Measurements from ENCODE around the gene ARID3A. TPM values are rescaled to one million over a fixed set of nuclear protein-coding genes. Genes with fewer than 3 reads are reported as not detected.
A peak's percentile ranks its signal among the peaks of the same experiment; 100 is the strongest.

The ARID3A gene
- total and polyA plus RNA-seq, 2 of the 13 experiments (the other 11 are each of a cell fraction or from before 2014, with no cell fraction given), result 71.3 to 77.9 TPM

DNA sequence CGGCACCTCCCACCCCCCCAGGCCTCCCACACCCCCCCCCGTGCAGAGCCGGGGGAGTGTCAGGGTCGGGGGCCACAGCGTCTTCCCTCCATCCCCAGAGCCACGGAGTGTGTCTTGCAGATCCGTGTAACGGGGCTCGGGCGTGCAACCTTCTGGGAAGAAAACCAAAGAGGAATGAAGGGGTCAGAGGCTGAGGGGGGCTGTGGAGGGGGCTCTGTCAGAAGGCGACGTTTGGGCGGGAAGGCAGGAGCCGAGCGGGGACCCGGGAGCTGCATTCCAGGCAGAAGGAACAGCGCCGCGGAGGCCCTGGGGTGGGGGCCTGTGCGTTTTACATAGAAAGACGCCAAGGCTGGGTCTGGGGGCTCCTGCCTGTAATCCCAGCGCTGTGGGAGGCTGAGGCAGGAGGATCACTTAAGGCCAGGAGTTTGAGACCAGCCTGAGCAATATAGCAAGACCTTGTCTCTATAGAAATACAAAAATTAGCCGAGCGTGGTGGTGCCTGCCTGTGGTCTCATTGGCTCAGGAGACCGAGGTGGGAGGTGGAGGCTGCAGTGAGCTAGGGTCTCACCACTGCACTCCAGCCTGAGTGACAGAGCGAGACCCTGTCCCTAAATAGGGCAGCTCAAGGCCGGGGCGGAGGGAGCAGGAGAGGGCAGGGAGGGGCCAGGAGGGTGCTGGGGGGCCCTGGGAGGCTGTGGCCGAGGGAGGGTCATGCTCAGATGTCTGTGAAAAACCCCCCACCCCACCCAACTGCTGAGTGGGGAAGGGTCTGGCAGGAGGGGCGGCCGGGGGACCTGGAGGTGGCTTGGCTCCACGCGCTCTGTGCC is 27.8 kb downstream of the ARID3A start (continued):
- TF ChIP-seq ZNF598 (CRISPR knock-in tag; IDR thresholded peaks at IDR 0.05; ENCODE audit: borderline replicate concordance) (peak; percentile 17; the same call in 1 of the 2 replicates), ZNF460 (CRISPR knock-in tag; IDR thresholded peaks at IDR 0.05; ENCODE audit: borderline replicate concordance) (no peak), ZNF777 (CRISPR knock-in tag; IDR thresholded peaks at IDR 0.05) (no peak), ZNF121 (CRISPR knock-in tag; IDR thresholded peaks at IDR 0.05) (no peak), ZNF501 (CRISPR knock-in tag; IDR thresholded peaks at IDR 0.05) (no peak), THYN1 (CRISPR knock-in tag; IDR thresholded peaks at IDR 0.05; ENCODE audit: borderline replicate concordance, low read depth) (no peak)
- TF ChIP-seq, protein P1, sequence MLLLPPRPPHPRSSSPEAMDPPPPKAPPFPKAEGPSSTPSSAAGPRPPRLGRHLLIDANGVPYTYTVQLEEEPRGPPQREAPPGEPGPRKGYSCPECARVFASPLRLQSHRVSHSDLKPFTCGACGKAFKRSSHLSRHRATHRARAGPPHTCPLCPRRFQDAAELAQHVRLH (CRISPR knock-in tag; IDR thresholded peaks at IDR 0.05; ENCODE audit: borderline replicate concordance, low read depth), result no peak
- TF ChIP-seq, protein P2, sequence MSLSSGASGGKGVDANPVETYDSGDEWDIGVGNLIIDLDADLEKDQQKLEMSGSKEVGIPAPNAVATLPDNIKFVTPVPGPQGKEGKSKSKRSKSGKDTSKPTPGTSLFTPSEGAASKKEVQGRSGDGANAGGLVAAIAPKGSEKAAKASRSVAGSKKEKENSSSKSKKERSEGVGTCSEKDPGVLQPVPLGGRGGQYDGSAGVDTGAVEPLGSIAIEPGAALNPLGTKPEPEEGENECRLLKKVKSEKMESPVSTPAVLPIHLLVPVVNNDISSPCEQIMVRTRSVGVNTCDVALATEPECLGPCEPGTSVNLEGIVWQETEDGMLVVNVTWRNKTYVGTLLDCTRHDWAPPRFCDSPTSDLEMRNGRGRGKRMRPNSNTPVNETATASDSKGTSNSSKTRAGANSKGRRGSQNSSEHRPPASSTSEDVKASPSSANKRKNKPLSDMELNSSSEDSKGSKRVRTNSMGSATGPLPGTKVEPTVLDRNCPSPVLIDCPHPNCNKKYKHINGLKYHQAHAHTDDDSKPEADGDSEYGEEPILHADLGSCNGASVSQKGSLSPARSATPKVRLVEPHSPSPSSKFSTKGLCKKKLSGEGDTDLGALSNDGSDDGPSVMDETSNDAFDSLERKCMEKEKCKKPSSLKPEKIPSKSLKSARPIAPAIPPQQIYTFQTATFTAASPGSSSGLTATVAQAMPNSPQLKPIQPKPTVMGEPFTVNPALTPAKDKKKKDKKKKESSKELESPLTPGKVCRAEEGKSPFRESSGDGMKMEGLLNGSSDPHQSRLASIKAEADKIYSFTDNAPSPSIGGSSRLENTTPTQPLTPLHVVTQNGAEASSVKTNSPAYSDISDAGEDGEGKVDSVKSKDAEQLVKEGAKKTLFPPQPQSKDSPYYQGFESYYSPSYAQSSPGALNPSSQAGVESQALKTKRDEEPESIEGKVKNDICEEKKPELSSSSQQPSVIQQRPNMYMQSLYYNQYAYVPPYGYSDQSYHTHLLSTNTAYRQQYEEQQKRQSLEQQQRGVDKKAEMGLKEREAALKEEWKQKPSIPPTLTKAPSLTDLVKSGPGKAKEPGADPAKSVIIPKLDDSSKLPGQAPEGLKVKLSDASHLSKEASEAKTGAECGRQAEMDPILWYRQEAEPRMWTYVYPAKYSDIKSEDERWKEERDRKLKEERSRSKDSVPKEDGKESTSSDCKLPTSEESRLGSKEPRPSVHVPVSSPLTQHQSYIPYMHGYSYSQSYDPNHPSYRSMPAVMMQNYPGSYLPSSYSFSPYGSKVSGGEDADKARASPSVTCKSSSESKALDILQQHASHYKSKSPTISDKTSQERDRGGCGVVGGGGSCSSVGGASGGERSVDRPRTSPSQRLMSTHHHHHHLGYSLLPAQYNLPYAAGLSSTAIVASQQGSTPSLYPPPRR (CRISPR knock-in tag; IDR thresholded peaks at IDR 0.05; ENCODE audit: borderline replicate concordance), result no peak

Data from HepG2 (cell line).